GM18498 (cell line): ENCODE measurements around the gene HLA-F.

Experiments
- ATAC-seq: cut with Tn5 transposase; IDR thresholded peaks from one replicate; pipeline ENCODE4 v1.9.1; 2021; ENCODE audit warnings: mild to moderate bottlenecking, moderate library complexity; ENCODE audit not compliant: unreplicated experiment

The HLA-F gene

GRCh38 chr6:29742127-29742526 lies 18.9 kb downstream of the HLA-F start:
- ATAC-seq, result no peak

GRCh38 chr6:29743025-29743424 lies 19.8 kb downstream of the HLA-F start:
- no peak for ATAC-seq

GRCh38 chr6:29743568-29743967 lies 20.3 kb downstream of the HLA-F start:
- ATAC-seq, result no peak

GRCh38 chr6:29744131-29744530 lies 20.9 kb downstream of the HLA-F start:
- ATAC-seq, result no peak

GRCh38 chr6:29744621-29745020 lies 21.4 kb downstream of the HLA-F start:
- ATAC-seq, result no peak

GRCh38 chr6:29745386-29745785 lies 22.2 kb downstream of the HLA-F start:
- ATAC-seq, result no peak

- no peak for ATAC-seq
Observed at GRCh38 chr6:29745855-29746449, 22.7 kb downstream of the HLA-F start.

GRCh38 chr6:29746846-29747687 lies 23.8 kb downstream of the HLA-F start:
- ATAC-seq, result no peak

GRCh38 chr6:29747688-29748250 lies 24.5 kb downstream of the HLA-F start:
- ATAC-seq, result no peak

- peak; percentile 83 for ATAC-seq
Observed at GRCh38 chr6:29748391-29749307, 25.4 kb downstream of the HLA-F start.

GRCh38 chr6:29749308-29749662 lies 26.1 kb downstream of the HLA-F start:
- ATAC-seq, result no peak

- no peak for ATAC-seq
Observed at GRCh38 chr6:29749668-29750067, 26.4 kb downstream of the HLA-F start.

GRCh38 chr6:29750709-29751108 lies 27.5 kb downstream of the HLA-F start:
- ATAC-seq, result no peak

GRCh38 chr6:29751480-29751879 lies 28.2 kb downstream of the HLA-F start:
- no peak for ATAC-seq

- ATAC-seq, result peak; percentile 75
Observed at GRCh38 chr6:29752451-29753308, 29.4 kb downstream of the HLA-F start.

GRCh38 chr6:29753309-29753644 lies 30.0 kb downstream of the HLA-F start:
- ATAC-seq, result no peak

- no peak for ATAC-seq
Observed at GRCh38 chr6:29755295-29755871, 32.1 kb downstream of the HLA-F start.

- ATAC-seq, result no peak
Observed at GRCh38 chr6:29757282-29757681, 34.0 kb downstream of the HLA-F start.

- no peak for ATAC-seq
Observed at GRCh38 chr6:29757701-29758293, 34.6 kb downstream of the HLA-F start.

- no peak for ATAC-seq
Observed at GRCh38 chr6:29758761-29759160, 35.5 kb downstream of the HLA-F start.
